ENCODE measurements around the gene OR10A5. TPM values are rescaled to one million over a fixed set of nuclear protein-coding genes. Genes with fewer than 3 reads are reported as not detected.

OR10A5 gene
- total RNA-seq, 3 donors from 2014 or later = not detected

DNA sequence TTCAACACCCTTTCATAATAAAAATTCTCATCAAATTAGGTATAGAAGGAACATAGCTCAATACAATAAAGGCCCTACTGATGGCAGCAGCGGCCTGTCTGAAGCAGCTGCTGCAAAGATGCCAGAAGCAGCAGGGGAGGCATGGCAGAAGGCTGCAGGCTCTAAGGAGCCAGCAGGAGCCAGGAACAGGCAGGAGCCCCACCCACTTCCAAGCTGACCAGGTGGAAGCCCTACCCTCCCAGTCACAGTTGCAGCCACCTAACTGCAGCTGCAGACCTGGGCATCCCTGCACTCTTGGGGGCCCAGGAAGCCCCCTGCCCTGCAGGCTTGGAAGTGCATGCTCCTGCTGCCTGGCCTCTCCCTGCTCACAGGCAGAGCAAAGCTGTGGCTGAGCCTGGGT is 27.8 kb upstream of the OR10A5 start:
- no peak for DNase-seq (ENCODE audit: low spot score in 2 of 2)
- intact Hi-C loops (cut with DNase I; ENCODE audit: low total_unique reads) = no loop called here
- Histone ChIP-seq H3K4me1 (no peaks in the 10 kb centered on the region), H3K9me3 (peaks cover 0 to 4% of the 10 kb centered on the region in 2 donors), H3K36me3 (no peaks in the 10 kb centered on the region), H3K27ac (no peak overlapping the region), H3K27me3 (no peaks in the 10 kb centered on the region), H3K4me3 (no peak overlapping the region)
- TF ChIP-seq, protein P1, sequence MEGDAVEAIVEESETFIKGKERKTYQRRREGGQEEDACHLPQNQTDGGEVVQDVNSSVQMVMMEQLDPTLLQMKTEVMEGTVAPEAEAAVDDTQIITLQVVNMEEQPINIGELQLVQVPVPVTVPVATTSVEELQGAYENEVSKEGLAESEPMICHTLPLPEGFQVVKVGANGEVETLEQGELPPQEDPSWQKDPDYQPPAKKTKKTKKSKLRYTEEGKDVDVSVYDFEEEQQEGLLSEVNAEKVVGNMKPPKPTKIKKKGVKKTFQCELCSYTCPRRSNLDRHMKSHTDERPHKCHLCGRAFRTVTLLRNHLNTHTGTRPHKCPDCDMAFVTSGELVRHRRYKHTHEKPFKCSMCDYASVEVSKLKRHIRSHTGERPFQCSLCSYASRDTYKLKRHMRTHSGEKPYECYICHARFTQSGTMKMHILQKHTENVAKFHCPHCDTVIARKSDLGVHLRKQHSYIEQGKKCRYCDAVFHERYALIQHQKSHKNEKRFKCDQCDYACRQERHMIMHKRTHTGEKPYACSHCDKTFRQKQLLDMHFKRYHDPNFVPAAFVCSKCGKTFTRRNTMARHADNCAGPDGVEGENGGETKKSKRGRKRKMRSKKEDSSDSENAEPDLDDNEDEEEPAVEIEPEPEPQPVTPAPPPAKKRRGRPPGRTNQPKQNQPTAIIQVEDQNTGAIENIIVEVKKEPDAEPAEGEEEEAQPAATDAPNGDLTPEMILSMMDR (IDR thresholded peaks at IDR 0.05) = no peak

DNA sequence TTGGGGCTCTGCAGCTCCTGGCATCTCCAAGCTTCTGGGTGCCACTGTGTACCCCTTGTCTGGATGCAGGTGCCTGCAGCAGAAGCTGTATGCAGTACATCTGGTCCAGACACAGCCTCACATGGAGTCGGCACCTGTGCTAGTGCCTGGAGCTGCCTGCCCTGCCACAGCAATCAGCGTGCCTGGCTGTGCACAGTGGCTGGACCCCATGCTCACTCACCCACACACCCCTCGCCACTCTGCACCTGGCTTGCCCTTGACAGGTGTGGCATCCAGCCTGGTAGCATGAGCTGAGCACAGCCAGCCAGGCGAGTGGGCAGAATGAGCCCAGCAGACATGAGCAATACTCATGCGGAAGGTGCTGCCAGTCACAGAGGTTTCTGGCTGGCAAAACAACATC is 26.5 kb upstream of the OR10A5 start:
- TF ChIP-seq, protein P1 (IDR thresholded peaks at IDR 0.05) = no peak
- no peak for TF ChIP-seq POLR2A (IDR thresholded peaks at IDR 0.05)
- TF ChIP-seq POLR2AphosphoS5 (IDR thresholded peaks at IDR 0.05) = no peak
- Histone ChIP-seq H3K27me3 (no peaks in the 10 kb centered on the region), H3K4me3 (no peak overlapping the region), H3K27ac (no peak overlapping the region), H3K9me3 (peaks cover 0 to 4% of the 10 kb centered on the region in 2 donors), H3K36me3 (no peaks in the 10 kb centered on the region), H3K4me1 (no peaks in the 10 kb centered on the region)
- DNase-seq (ENCODE audit: low spot score in 2 of 2) = no peak
- intact Hi-C loops (cut with DNase I; ENCODE audit: low total_unique reads) = no loop called here

DNA sequence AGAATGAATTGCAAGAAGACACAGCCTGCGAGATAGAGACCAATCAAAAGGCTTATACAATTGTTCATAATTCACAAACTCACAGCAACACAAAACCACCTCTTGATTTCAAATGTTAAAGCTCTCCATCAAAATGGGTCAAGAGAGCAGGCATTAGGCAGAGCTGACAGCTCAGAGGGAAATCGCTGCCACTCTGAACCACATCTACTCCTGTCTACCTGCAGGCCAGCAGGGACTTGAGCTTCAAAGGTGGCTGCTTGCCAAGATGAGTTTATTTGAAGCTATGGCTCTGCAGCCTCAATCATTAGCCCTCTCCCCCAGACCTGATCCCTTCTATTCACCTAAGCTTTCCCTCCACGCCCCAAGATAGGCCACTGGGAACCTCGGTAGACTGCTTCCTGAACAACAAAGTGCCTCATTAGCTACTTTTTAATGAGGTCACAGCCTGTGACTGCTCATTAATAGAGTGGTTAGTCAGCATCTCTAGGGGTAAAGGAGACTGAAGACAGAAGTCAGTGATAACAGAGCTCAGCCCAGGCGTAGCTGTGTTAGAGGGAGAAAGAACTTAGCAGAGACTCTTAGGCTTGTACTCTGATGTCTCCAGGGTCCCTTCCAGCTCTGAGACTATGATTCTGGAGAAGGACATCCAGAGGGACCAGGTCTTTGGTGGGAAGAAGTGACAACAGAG is 21.2 kb upstream of the OR10A5 start:
- Histone ChIP-seq H3K4me1 (no peaks in the 10 kb centered on the region), H3K4me3 (no peak overlapping the region)

DNA sequence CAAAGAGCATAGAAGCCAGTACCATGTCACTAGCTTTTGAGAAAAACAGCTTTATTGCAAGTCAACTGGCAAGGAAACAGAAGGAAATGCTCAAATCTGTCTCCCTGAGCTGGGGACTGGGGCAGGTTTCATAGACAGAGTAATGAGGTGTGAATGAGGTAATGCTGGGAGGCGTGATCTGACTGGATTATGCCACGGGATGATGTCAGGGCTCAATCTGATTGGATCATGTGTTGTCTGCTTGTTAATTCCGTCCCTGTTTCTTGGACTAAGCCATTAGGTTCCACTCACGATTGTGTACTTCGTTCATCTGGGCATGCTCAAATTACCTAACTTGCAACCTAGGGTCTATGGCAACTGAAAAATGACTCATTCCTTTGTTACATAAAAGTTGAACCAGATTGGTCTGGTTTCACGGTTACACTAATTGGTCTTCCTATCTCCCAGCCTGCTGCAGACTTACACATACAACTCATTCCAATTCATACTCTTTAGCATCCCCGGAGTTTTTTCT is 20.2 kb upstream of the OR10A5 start:
- TF ChIP-seq, protein P1 (IDR thresholded peaks at IDR 0.05) = no peak
- TF ChIP-seq POLR2AphosphoS5 (IDR thresholded peaks at IDR 0.05) (no peak), POLR2A (IDR thresholded peaks at IDR 0.05) (no peak)
- no peaks in the 10 kb centered on the region for H3K36me3 ChIP-seq
- no peak overlapping the region for H3K4me3 ChIP-seq
- H3K27me3 ChIP-seq = no peaks in the 10 kb centered on the region
- intact Hi-C loops (cut with DNase I; ENCODE audit: low total_unique reads) = no loop called here
- peaks cover 0 to 4% of the 10 kb centered on the region in 2 donors for H3K9me3 ChIP-seq
- H3K27ac ChIP-seq = no peak overlapping the region
- no peaks in the 10 kb centered on the region for H3K4me1 ChIP-seq
- DNase-seq (ENCODE audit: low spot score in 2 of 2) = no peak

More for the DNA sequence above, 21.2 kb upstream of the OR10A5 start:
- H3K27me3 ChIP-seq = no peaks in the 10 kb centered on the region
- intact Hi-C loops (cut with DNase I; ENCODE audit: low total_unique reads) = no loop called here
- DNase-seq (ENCODE audit: low spot score in 2 of 2) = no peak
- H3K27ac ChIP-seq = no peak overlapping the region
- peaks cover 0 to 4% of the 10 kb centered on the region in 2 donors for H3K9me3 ChIP-seq
- no peaks in the 10 kb centered on the region for H3K36me3 ChIP-seq
- TF ChIP-seq POLR2AphosphoS5 (IDR thresholded peaks at IDR 0.05) (no peak), POLR2A (IDR thresholded peaks at IDR 0.05) (no peak)
- TF ChIP-seq, protein P1 (IDR thresholded peaks at IDR 0.05) = no peak

DNA sequence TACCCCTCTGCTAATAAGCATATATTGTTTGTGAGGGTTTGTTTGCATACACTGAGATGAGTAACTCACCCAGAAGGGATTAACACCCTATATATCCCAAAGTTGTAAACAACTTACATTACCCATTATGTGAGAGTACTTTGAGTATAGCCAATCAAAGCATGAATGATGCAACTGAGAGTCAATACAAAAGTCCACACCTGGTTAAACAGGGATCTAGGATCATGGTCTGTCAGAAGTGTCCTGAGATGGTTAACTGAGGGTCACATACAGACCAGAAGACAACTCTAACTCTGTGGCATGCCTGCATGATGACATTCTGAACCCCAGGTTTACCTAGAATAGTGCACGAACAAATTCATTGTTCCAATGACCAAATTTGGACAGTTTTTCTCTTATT is 17.4 kb upstream of the OR10A5 start:
- Histone ChIP-seq H3K27ac (no peak overlapping the region), H3K4me1 (no peaks in the 10 kb centered on the region), H3K36me3 (no peaks in the 10 kb centered on the region), H3K4me3 (no peak overlapping the region), H3K27me3 (no peaks in the 10 kb centered on the region), H3K9me3 (no peaks in the 10 kb centered on the region)
- no peak for DNase-seq (ENCODE audit: low spot score in 2 of 2)
- intact Hi-C loops (cut with DNase I; ENCODE audit: low total_unique reads) = no loop called here
- TF ChIP-seq POLR2AphosphoS5 (IDR thresholded peaks at IDR 0.05) (no peak), POLR2A (IDR thresholded peaks at IDR 0.05) (no peak)
- TF ChIP-seq, protein P1 (IDR thresholded peaks at IDR 0.05) = no peak
